RWPE2 (cell line): ENCODE data around the gene TBCK.

Experiments
- ATAC-seq: fragments of 200-7000 bp; cut with Tn5 transposase; 3 replicates; pipeline ENCODE4 v1.9.1; 2021; ENCODE audit warnings: low read depth
- DNase-seq: peaks from one replicate; pipeline ENCODE4 v3.0.0-alpha.2; 2020; ENCODE audit warnings: low spot score
- H3K27ac ChIP-seq: fragments of 450-650 bp; 2 replicates; pipeline ENCODE4 v1.5.1; 2017; ENCODE audit warnings: mild to moderate bottlenecking; ENCODE audit not compliant: poor library complexity, severe bottlenecking
- H3K27me3 ChIP-seq: fragments of 250-450 bp; sonication (Bioruptor Pico); 2 replicates; pipeline ENCODE4 v1.5.1; 2021; ENCODE audit warnings: mild to moderate bottlenecking, moderate library complexity; ENCODE audit not compliant: insufficient read depth, poor library complexity, severe bottlenecking
- H3K36me3 ChIP-seq: fragments of 250-450 bp; sonication (Bioruptor Pico); 2 replicates; pipeline ENCODE4 v1.5.1; 2020; ENCODE audit warnings: low read depth, mild to moderate bottlenecking, moderate library complexity
- H3K4me1 ChIP-seq: fragments of 250-450 bp; sonication (Bioruptor Pico); 2 replicates; pipeline ENCODE4 v1.5.1; 2021; ENCODE audit warnings: mild to moderate bottlenecking, moderate library complexity; ENCODE audit not compliant: insufficient read depth, poor library complexity, severe bottlenecking
- H3K4me3 ChIP-seq: fragments of 250-450 bp; sonication (Bioruptor Pico); 2 replicates; pipeline ENCODE4 v1.5.1; 2021; ENCODE audit warnings: mild to moderate bottlenecking, moderate library complexity; ENCODE audit not compliant: severe bottlenecking
- H3K9me3 ChIP-seq: fragments of 250-450 bp; sonication (Bioruptor Pico); 2 replicates; pipeline ENCODE4 v1.5.1; 2021; ENCODE audit warnings: mild to moderate bottlenecking, moderate library complexity; ENCODE audit not compliant: severe bottlenecking
- CTCF ChIP-seq: fragments of 450-650 bp; IDR thresholded peaks from one replicate; pipeline ENCODE4 v1.5.1; 2017; ENCODE audit warnings: mild to moderate bottlenecking, moderate library complexity; ENCODE audit not compliant: poor library complexity, severe bottlenecking

Gene TBCK

GRCh38 chr4:105994841-105995501, 321.0 kb downstream of the TBCK start:
- no peaks in the 10 kb centered on the region for H3K9me3 ChIP-seq

GRCh38 chr4:105994061-105994460, 321.9 kb downstream of the TBCK start:
- no peak for ATAC-seq
- H3K27ac ChIP-seq, result no peak overlapping the region

More at GRCh38 chr4:105994841-105995501, 321.0 kb downstream of the TBCK start:
- no peak overlapping the region for H3K27ac ChIP-seq
- ATAC-seq (no peak), DNase-seq (no peak)
- H3K27me3 ChIP-seq, result no peaks in the 10 kb centered on the region
- no peak for TF ChIP-seq CTCF
- no peak overlapping the region for H3K4me3 ChIP-seq
- H3K4me1 ChIP-seq, result peaks cover 15% of the 10 kb centered on the region
- no peaks in the 10 kb centered on the region for H3K36me3 ChIP-seq

GRCh38 chr4:105992641-105993305, 323.2 kb downstream of the TBCK start:
- Histone ChIP-seq H3K9me3 (no peaks in the 10 kb centered on the region), H3K4me3 (no peak overlapping the region), H3K27me3 (no peaks in the 10 kb centered on the region), H3K27ac (no peak overlapping the region), H3K4me1 (peaks cover 23% of the 10 kb centered on the region), H3K36me3 (no peaks in the 10 kb centered on the region)
- DNase-seq, result no peak
- TF ChIP-seq CTCF, result no peak
- ATAC-seq, result no peak; the same call in 2 of the 3 replicates

More at GRCh38 chr4:105994061-105994460, 321.9 kb downstream of the TBCK start:
- Histone ChIP-seq H3K4me1 (peaks cover 22% of the 10 kb centered on the region), H3K4me3 (no peak overlapping the region), H3K9me3 (no peaks in the 10 kb centered on the region), H3K27me3 (no peaks in the 10 kb centered on the region), H3K36me3 (no peaks in the 10 kb centered on the region)
- TF ChIP-seq CTCF, result no peak
- no peak for DNase-seq

GRCh38 chr4:105991726-105992125, 324.3 kb downstream of the TBCK start:
- Histone ChIP-seq H3K9me3 (no peaks in the 10 kb centered on the region), H3K36me3 (no peaks in the 10 kb centered on the region), H3K4me3 (no peak overlapping the region), H3K27ac (no peak overlapping the region), H3K27me3 (no peaks in the 10 kb centered on the region), H3K4me1 (peaks cover 23% of the 10 kb centered on the region)
- ATAC-seq (no peak), DNase-seq (no peak)
- no peak for TF ChIP-seq CTCF
